Upper lobe of right lung (tissue), 1 donor: Measurements from ENCODE around the gene COL13A1. TPM values are rescaled to one million over a fixed set of nuclear protein-coding genes. Genes with fewer than 3 reads are reported as not detected.
A peak's percentile ranks its signal among the peaks of the same experiment; 100 is the strongest.

ENCODE experiments used
- ATAC-seq: fragments of 200-7000 bp; cut with Tn5 transposase; one replicate; pipeline ENCODE4 v1.9.1; 2020; ENCODE audit warnings: mild to moderate bottlenecking, moderate library complexity
- DNase-seq: peaks from one replicate; pipeline ENCODE4 v3.0.0-alpha.2; 2020
- H3K27ac ChIP-seq: fragments of 200-600 bp; one replicate; pipeline ENCODE4 v1.8.0; 2022
- H3K27me3 ChIP-seq: fragments of 200-600 bp; one replicate; pipeline ENCODE4 v1.8.0; 2022; ENCODE audit warnings: mild to moderate bottlenecking
- H3K36me3 ChIP-seq: fragments of 200-600 bp; one replicate; pipeline ENCODE4 v1.8.0; 2022
- H3K4me1 ChIP-seq: fragments of 200-600 bp; one replicate; pipeline ENCODE4 v1.8.0; 2022
- H3K4me3 ChIP-seq: fragments of 200-600 bp; one replicate; pipeline ENCODE4 v1.8.0; 2022; ENCODE audit warnings: mild to moderate bottlenecking
- H3K9me3 ChIP-seq: fragments of 200-600 bp; one replicate; pipeline ENCODE4 v1.8.0; 2022
- intact Hi-C: fragments of 100-400 bp; cut with DNase I; formaldehyde crosslinking; loops from one replicate; pipeline ENCODE4 v1.11.0; 2022
- total RNA-seq: library from RNA; stranded (reverse); fragmentation: NEBNext Ultra II Directional; extraction: Animal tissue kit (Norgen Biotek cat#: 25700); gene quantifications from one replicate; pipeline ENCODE4 v1.2.1, GENCODE V29; 2021
- TF ChIP-seq, protein P1 (sequence below): fragments of 200-600 bp; IDR thresholded peaks from one replicate; pipeline ENCODE4 v1.8.0; 2022; ENCODE audit warnings: antibody characterized with exemption
- donor health status: DM: no; HTN: yes; CAD: no; lungs with severe emphysema.

Gene COL13A1
- total RNA-seq, 1 donor from 2014 or later, result 13.5 TPM

DNA sequence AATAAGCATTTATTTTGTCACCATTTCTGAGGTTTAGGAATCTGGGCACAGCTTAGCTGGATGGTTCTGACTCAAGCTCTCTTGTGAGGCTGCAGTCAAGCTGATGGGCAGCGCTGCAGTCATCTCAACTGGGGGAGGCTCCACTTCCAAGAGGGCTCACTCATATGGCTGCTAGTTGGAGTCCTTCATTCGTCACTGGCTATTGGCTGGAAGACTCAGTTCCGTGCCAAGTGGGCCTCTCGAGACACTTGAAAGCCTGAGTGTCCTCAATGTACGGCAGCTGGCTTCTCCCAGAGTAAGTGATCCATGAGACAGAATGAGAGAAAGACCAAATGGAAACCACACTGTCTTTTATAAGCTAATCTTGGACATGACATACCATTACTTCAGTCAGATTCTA lies 21.6 kb upstream of the COL13A1 start:
- ATAC-seq (peak; percentile 64), DNase-seq (no peak)
- no peak overlapping the region for H3K4me3 ChIP-seq
- no peaks in the 10 kb centered on the region for H3K27me3 ChIP-seq
- TF ChIP-seq, protein P1, sequence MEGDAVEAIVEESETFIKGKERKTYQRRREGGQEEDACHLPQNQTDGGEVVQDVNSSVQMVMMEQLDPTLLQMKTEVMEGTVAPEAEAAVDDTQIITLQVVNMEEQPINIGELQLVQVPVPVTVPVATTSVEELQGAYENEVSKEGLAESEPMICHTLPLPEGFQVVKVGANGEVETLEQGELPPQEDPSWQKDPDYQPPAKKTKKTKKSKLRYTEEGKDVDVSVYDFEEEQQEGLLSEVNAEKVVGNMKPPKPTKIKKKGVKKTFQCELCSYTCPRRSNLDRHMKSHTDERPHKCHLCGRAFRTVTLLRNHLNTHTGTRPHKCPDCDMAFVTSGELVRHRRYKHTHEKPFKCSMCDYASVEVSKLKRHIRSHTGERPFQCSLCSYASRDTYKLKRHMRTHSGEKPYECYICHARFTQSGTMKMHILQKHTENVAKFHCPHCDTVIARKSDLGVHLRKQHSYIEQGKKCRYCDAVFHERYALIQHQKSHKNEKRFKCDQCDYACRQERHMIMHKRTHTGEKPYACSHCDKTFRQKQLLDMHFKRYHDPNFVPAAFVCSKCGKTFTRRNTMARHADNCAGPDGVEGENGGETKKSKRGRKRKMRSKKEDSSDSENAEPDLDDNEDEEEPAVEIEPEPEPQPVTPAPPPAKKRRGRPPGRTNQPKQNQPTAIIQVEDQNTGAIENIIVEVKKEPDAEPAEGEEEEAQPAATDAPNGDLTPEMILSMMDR, result no peak
- no peaks in the 10 kb centered on the region for H3K4me1 ChIP-seq
- H3K9me3 ChIP-seq, result no peaks in the 10 kb centered on the region
- H3K27ac ChIP-seq, result no peak overlapping the region
- no peaks in the 10 kb centered on the region for H3K36me3 ChIP-seq
- intact Hi-C loops, result no loop called here

DNA sequence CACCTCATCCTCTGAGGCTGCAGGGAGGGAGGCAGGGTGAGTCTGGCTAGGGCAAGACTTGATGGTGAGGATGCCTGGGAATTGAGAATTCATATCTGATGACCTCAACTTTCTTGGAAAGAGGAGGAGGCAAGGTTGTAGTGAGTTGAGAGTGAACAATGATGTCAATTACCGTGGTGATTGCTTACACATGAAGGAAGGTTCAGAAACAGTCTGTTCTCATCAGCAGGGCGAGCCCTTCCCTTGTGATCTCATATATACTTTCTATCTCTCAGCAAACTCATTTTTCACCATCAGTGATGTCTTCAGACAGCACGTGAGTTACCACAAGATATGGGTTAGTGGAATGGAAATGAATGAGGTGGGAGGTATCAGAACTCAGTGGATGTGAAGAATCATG lies 20.1 kb upstream of the COL13A1 start:
- H3K4me1 ChIP-seq, result no peaks in the 10 kb centered on the region
- no peaks in the 10 kb centered on the region for H3K9me3 ChIP-seq
- H3K4me3 ChIP-seq, result no peak overlapping the region
- H3K36me3 ChIP-seq, result no peaks in the 10 kb centered on the region
- H3K27me3 ChIP-seq, result no peaks in the 10 kb centered on the region
- no peak for DNase-seq
- no peak overlapping the region for H3K27ac ChIP-seq
- ATAC-seq, result no peak
- intact Hi-C loops, result no loop called here
- TF ChIP-seq, protein P1, result no peak

DNA sequence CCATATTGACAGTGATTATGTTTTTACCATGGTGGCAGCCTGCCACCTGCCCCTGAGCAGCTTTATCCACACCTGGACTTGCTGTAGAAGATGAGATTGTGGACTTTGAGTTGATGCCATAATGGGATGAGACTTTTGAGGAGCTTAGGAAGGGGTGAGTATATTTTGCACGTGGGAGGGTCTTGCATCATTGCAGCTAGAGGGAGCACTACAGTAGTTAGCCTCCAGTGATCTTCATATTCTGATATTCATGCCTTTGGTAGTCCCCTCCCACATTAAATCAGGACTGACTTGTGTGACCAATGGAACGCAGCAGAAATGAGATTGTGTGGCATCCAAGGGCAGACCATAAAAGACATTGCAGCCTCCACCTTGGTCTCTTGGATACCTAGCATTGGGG lies 18.2 kb upstream of the COL13A1 start:
- Histone ChIP-seq H3K27ac (no peak overlapping the region), H3K4me3 (no peak overlapping the region), H3K36me3 (no peaks in the 10 kb centered on the region), H3K9me3 (no peaks in the 10 kb centered on the region), H3K27me3 (no peaks in the 10 kb centered on the region), H3K4me1 (no peaks in the 10 kb centered on the region)
- DNase-seq (no peak), ATAC-seq (no peak)
- intact Hi-C loops, result no loop called here
- TF ChIP-seq, protein P1, result no peak

DNA sequence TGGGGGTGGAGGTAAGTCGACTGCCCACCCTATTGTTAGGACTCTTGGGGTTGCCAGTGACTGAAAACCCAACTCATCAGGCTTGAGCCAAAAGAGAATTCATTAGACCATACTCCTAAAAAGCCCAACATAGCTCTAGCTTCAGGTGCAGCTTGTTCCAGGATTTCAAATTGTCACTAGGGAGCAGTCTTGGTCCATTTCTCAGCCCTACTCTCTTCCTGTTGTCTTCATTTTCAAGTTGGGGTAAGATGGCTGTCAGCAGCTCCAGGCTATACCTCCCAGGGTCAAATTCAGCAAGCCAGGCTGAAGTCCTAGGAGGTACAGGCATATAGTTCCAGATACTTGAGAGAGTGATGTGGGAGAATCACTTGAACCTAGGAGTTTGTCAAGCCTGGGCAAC lies 14.9 kb upstream of the COL13A1 start:
- TF ChIP-seq, protein P1, result peak; percentile 14
- ATAC-seq, result peak; percentile 13
- H3K4me3 ChIP-seq, result no peak overlapping the region
- H3K27ac ChIP-seq, result no peak overlapping the region
- no peaks in the 10 kb centered on the region for H3K4me1 ChIP-seq
- no peak for DNase-seq
- no peaks in the 10 kb centered on the region for H3K9me3 ChIP-seq
- no peaks in the 10 kb centered on the region for H3K36me3 ChIP-seq
- H3K27me3 ChIP-seq, result no peaks in the 10 kb centered on the region
- intact Hi-C loops, result no loop called here

DNA sequence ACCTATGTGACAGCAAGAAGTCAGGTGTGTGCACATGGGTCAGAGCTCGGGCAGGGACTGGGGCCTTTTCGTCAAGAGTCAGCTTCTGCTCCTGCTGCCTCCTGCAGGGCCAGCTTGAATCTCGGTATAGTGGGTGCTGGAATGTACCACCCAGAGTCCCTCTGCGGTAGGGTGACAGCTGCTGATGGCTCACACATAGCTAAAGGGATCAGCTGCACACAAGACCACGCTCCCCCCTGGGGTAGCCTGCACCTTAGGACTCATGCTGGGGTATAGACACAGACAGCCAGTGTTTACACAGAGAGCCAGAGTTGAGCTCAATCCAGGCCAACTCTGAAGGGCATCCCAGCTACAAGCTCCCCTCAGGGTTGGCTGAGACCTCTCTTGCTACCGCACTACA lies 14.0 kb upstream of the COL13A1 start:
- intact Hi-C loops, result no loop called here
- Histone ChIP-seq H3K27ac (no peak overlapping the region), H3K36me3 (no peaks in the 10 kb centered on the region), H3K4me3 (no peak overlapping the region), H3K27me3 (no peaks in the 10 kb centered on the region), H3K4me1 (no peaks in the 10 kb centered on the region), H3K9me3 (no peaks in the 10 kb centered on the region)
- TF ChIP-seq, protein P1, result no peak
- DNase-seq, result no peak
- ATAC-seq, result no peak

DNA sequence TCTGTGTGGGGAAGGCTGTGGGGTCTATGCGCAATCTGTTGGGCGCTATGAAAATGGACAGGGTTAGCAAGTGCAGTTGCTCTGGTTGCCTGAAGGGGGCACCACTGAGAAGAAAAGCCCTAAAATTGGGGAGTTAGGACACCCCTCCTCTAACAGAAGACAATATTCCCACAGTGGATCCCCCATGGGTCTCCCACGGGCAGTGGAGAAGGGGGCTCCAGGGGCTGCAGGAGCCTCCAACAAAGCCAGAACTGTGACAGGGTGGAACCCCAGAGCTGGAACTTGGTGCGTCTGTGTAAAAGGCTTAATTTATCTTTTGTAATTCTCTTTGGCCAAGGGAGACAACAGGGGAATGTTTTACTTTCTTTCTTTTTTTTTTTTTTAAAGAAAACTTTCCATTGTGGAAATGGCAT lies 12.5 kb upstream of the COL13A1 start:
- no peak for DNase-seq
- H3K9me3 ChIP-seq, result no peaks in the 10 kb centered on the region
- intact Hi-C loops, result no loop called here
- no peak overlapping the region for H3K27ac ChIP-seq
- no peak overlapping the region for H3K4me3 ChIP-seq
- no peaks in the 10 kb centered on the region for H3K4me1 ChIP-seq
- H3K27me3 ChIP-seq, result no peaks in the 10 kb centered on the region
- TF ChIP-seq, protein P1, result peak; percentile 61
- peak; percentile 46 for ATAC-seq
- H3K36me3 ChIP-seq, result no peaks in the 10 kb centered on the region
